Right ventricle myocardium superior (tissue), 1 donor: ENCODE data around the gene SLC9A8. TPM values are rescaled to one million over a fixed set of nuclear protein-coding genes. Genes with fewer than 3 reads are reported as not detected.
"Not testable (repeated sequence)": the region's sequence is repeated elsewhere in the genome, so short reads cannot be mapped to it uniquely, and the experiment has no call there.

Source experiments
- ATAC-seq: fragments of 200-7000 bp; cut with Tn5 transposase; one replicate; pipeline ENCODE4 v1.9.1; 2020; ENCODE audit warnings: mild to moderate bottlenecking; ENCODE audit not compliant: poor library complexity
- DNase-seq: peaks from one replicate; pipeline ENCODE4 v3.0.0-alpha.2; 2020
- intact Hi-C: fragments of 100-400 bp; cut with DNase I; formaldehyde crosslinking; loops from one replicate; pipeline ENCODE4 v1.11.2; 2022
- long read RNA-seq: library from polyadenylated mRNA; unstranded; transcript quantifications from one replicate; pipeline ENCODE4 v2.0.0, GENCODE V29; 2021
- total RNA-seq: library from RNA; stranded (reverse); fragmentation: NEBNext Ultra II Directional; extraction: Animal tissue kit (Norgen Biotek cat#: 25700); gene quantifications from one replicate; pipeline ENCODE4 v1.2.1, GENCODE V29; 2021
- donor health status: DM: no; HTN: yes; CAD: no; lungs with severe emphysema.

SLC9A8 gene, protein sequence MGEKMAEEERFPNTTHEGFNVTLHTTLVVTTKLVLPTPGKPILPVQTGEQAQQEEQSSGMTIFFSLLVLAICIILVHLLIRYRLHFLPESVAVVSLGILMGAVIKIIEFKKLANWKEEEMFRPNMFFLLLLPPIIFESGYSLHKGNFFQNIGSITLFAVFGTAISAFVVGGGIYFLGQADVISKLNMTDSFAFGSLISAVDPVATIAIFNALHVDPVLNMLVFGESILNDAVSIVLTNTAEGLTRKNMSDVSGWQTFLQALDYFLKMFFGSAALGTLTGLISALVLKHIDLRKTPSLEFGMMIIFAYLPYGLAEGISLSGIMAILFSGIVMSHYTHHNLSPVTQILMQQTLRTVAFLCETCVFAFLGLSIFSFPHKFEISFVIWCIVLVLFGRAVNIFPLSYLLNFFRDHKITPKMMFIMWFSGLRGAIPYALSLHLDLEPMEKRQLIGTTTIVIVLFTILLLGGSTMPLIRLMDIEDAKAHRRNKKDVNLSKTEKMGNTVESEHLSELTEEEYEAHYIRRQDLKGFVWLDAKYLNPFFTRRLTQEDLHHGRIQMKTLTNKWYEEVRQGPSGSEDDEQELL
- total RNA-seq: 5.1 TPM
- long read RNA-seq, full-length matches to known transcripts: 1 of 5 reads
- long read RNA-seq, partial matches to known transcripts: 0 of 5 reads
- long read RNA-seq, other reads (novel, unspliced or antisense): 4 of 5 reads

DNA sequence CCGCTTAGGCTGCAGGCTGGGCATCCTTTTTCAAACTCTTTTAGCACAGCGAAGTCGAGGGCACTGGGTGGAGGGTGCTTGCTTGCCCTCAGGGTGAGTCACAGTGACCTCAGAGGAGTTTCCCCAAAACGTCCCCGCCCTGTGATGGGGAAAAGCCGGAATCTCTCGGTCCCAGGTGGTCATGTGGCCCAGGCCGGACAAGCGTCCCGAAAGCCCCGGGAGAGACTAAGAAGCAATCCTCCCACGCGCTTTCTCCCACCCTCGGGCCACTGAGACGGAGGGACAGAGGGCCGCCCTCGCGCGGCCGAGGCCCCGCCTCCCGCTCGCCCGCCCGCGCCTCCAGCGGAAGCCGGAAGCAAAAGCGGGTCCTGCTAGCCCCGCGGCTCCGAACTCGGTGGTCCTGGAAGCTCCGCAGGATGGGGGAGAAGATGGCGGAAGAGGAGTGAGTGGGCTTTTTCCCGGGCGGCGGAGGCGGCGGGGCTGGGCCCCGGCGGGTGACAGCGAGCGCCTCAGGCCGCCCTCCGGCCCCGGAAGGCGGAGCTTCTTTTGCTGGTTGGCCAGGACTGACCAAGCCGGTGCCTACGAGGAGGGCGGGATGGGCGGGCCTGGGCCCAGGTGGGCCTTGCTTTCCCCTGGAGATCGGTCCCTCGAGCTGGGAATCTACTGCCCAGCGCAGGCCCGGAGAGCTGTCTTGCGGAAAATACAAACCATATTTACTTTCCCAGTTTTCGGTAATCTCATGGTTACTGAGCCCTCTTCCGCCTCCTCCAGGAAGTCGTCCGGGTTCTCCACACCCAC, at the start of gene SLC9A8:
Gene SLC9A8, plus strand, starts transcription at position 322 of the 798 bp plus-strand sequence. Its CDS starts 95 bp downstream, at position 417.
- intact Hi-C loops: no loop called here
- ATAC-seq: peak; percentile 98
- peak; percentile 91 for DNase-seq

DNA sequence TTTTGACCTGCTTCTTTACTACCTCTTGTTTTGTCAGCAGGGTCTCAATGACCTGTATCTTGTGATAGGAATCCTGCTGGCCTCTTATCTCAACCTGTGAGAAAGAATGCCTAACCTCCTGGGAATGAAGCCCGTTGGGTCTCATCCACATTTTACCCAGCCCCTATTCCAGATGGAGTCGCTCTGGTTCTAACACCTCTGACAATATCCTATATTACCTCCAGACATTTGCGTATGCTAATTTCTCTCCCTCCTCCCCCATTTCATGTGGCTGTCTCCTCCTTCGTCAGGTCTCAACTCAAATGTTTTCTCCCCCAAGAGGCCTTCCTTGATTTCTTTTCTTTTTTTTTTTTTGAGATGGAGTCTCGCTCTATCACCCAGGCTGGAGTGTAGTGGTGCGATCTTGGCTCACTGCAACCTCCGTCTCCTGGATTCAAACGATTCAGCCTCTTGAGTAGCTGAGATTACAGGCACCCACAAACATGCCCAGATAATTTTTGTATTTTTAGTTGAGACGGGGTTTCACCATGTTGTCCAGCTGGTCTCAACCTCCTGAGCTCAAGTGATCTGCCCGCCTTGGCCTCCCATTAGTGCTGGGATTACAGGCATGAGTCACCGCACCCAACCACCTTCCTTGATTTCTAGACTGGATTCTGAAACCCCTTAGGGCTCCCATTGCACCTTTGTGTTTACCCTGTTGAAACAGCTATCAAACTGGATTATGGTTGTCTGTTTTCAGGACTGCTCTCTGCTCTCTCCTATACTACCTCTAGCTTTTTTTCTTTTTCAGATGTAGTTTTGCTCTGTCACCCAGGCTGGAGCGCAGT, 49.5 kb upstream of the SLC9A8 start:
- ATAC-seq: peak; percentile 23
- intact Hi-C loops: no loop called here
- DNase-seq: no peak

DNA sequence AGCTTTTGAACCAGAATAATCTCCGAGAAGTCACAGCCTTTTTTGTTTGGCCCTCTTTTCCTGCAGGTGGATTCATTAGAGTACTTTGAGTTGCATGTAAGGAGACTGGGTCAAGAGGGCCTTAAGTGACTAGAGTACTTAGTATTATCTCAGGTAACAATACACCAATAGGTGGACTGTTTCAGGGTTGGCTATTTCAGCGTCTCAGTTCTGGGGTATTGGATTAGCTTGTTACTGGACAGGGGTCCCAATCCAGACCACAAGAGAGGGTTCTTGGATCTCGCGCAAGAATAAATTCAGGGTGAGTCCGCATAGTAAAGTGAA, 47.3 kb upstream of the SLC9A8 start:
- no peak for DNase-seq
- ATAC-seq: no peak
- intact Hi-C loops: no loop called here

DNA sequence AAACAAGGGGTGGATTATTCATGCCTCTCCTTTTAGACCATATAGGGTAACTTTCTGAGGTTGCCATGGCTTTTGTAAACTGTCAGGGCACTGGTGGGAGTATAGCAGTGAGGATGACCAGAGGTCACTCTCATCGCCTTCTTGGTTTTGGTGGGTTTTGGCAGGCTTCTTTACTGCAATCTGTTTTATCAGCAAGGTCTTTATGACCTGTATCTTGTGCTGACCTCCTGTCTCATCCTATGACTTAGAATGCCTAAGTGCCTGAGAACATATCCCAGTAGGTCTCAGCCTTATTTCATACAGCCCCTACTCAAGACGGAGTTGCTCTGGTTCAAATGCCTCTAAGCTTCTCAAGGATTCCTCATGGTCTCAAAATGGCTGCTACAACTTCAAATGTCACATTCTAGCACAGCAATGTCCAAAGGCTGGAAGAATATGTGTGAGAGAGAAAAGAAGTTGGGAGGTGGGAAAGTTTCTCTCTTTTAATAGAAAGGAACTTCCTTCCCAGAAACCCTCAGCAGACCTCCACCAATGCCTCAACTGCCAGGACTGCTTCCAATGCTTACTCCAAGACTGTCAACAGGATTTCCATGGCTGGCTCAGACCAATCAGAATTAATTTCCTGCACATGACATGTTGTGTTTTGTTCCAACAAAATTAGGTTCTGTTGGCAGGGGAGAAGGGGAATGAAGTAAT, 46.6 kb upstream of the SLC9A8 start:
- intact Hi-C loops: no loop called here
- DNase-seq (no peak), ATAC-seq (no peak)

DNA sequence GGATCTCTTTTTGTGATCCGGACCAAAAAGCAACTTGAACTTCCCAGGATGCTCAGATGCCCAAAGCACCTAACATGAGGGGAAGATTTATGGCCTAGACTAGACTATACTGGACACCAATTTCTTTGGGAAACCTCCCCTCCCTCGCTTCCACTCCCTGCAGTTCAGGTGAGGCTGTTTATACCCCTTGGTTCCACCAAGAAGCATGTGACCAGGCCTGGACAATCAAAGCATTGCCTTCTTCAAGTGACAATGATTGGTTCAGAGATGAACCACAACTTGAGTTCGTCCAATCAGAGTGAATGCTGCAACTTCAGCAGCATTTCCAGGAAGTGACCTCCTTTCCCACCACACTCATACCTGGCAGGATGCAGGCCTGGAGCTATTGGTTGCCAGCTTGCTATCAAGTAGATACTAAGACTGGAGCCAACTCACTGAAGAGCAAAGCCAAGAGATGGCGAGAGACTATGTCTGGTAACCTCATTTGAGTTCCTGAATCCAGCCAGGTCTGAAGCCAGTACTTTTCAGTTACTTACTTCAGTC, 45.6 kb upstream of the SLC9A8 start:
- intact Hi-C loops: no loop called here
- ATAC-seq (peak; percentile 36), DNase-seq (no peak)

DNA sequence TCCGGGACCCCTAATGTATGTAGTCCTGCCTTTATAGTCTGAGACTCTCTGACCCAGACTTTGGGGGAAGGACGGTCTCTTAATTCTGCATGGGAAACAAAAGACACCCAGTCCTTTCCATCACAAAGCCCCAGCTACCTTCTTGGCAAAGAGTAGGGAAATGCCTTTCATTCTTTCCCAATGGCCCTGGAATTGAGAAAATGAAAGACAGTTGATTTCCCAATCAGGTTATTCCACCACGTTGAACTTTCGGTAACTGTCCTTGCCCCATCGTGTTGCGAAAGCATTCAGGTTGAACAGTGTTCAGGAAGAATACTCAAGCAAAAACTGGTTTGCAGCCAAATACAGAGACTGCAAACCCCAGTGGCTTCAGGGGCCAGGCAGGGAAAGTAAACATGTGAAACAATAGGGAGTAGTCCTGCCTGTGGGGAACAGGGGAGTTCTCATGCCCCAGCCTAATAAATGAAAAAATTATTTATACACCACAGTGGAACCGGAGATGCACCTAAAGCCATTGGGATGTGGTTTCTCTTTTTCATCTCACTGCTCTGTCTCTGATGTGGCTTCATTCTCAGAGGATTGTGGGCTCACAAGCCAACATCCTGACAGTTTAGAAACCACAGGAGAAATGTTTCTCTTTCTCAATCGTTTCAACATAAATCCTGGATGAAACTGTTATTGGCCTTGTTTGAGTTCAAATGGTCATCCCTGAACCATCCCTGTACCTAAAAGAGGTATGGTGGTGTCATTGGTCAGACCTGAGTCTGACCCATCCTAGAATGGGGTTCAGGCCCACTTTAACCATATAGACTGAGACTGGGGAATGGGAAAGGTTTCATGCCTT, 44.2 kb upstream of the SLC9A8 start:
- intact Hi-C loops: no loop called here
- no peak for DNase-seq
- peak; percentile 65 for ATAC-seq

DNA sequence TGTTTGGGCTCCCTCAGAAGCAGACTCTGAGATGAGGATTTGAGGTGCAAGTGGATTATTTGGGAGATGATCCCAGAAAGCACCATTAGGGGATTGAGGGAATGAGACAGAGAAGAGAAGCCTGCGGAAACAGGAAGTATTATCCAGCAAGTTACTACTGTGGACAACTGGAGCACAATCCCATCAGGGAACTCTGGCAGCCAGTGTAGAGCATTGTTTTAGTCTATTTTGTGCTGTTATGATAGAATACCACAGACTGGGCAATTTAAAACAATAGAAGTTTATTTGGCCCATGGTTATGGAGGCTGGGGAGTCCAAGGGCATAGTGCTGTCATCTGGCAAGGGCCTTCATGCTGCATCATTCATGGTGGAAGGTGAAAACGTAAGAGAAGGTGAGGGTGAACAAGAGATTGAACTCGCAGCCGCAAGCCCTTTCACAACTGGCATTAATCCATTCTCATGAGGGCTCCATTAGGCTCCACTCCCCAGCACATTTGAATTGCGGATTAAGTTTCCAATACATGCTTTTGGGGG, 43.5 kb upstream of the SLC9A8 start:
- ATAC-seq: no peak

DNA sequence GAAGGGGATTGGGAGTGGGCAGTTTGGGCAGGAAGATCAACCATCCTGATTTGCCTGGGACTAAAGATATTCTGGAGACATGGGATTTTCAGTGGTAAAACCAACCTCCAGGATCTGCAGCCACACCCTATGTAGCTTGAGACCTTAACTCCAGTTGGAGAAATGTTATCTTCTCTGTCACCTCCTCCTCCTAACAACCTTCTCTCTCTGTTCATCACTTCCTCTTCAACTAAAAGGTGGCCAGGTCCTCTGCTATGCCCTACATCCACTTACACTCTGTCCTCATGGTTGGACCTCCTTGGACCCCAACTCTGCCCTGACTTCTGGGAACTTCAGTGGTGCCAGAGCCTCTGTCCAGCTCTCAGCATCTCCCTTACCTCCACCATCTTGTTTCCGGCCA, 42.0 kb upstream of the SLC9A8 start:
- intact Hi-C loops: no loop called here
- ATAC-seq (no peak), DNase-seq (no peak)

More for the DNA sequence above, 43.5 kb upstream of the SLC9A8 start:
- DNase-seq: no peak
- intact Hi-C loops: no loop called here

DNA sequence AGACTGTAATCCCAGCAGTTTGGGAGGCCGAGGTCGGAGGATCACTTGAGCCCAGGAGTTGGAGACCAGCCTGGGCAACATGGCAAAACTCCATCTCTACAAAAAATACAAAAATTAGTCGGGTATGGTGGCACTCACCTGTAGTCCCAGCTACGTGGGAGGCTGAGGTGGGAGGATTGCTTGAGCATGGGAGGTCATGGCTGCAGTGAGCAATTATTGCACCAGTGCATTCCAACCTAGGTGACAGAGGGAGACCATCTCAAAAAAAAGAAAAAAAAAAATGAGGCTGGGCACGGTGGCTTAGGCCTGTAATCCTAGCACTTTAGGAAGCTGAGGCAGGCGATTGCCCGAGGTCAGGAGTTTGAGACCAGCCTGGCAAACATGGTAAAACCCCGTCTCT, 38.4 kb upstream of the SLC9A8 start:
- DNase-seq, intact Hi-C loops, ATAC-seq: not testable (repeated sequence)

DNA sequence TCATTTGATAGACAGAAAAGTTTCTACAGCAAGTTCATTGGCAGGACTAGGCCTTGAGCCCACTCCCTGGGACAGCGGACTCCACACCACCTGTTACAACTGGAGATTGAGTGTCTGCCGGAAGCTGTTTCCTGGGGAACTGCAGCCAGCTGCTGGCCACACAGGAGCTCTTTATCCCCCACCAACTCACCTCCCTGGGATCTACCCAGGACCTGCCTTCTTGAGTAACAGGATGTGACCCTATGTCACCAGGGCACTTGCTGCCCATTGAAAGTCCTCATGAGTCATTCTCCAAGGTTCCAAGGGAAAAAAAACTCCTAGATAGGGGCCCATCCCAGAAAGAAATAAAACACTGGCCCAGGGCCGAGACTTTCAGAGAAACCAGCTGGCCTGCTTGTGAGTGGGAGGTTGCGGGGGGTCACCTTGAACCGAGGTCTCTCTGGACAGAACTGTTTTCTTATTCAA, 37.4 kb upstream of the SLC9A8 start:
- DNase-seq: peak; percentile 56
- intact Hi-C loops: no loop called here
- peak; percentile 41 for ATAC-seq

DNA sequence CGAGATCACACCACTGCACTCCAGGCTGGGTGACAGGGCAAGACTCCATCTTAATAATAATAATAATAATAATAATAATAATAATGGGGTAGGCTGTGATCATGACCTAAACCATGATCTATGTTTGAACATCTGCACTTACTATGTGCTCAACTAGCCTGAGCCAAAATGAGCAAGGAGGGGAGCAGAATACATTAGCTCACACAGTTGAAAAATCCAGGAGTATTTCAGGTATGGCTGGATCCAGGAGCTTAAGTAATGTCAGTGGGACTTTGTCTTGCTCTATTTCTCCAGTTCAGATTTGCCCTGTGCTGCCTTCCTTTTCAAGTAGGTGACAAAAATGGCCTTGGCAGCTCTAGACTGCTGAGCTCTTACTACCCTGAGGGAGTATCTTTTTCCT, 32.7 kb upstream of the SLC9A8 start:
- no peak for DNase-seq
- intact Hi-C loops: no loop called here
- ATAC-seq: no peak

DNA sequence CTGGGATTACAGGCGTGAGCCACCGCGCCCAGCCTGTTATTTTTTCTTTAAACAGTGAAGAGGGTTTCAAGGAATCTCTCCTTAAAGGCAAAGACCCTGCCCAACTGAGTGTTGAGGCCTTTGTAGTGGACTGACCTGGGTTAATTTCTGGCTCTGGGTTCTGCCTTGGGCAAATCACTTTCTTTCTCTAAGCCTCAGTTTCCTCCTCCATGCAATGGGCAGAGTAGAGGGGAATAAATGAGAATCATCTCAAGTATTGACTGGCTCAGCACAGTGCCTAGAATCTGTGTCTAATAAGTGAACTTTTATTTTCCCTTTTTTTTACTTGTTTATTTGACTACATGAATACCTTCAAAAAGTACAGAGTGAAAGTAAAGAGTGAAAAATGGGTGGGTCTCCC, 31.0 kb upstream of the SLC9A8 start:
- intact Hi-C loops: no loop called here
- DNase-seq (no peak), ATAC-seq (no peak)

DNA sequence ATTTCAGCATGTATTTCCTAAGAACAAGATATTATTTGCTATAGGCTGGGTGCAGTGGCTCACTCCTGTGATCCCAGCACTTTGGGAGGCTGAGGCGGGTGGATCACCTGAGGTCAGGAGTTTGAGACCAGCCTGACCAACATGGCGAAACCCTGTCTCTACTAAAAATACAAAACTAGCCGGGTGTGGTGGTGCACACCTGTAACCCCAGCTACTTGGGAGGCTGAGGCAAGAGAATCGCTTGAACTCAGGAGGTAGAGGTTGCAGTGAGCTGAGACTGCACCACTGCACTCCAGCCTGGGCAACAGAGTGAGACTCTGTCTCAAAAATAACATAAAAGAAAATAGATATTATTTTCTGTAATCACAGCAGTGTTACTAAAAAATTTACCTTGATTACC, 30.2 kb upstream of the SLC9A8 start:
- ATAC-seq, intact Hi-C loops, DNase-seq: not testable (repeated sequence)

DNA sequence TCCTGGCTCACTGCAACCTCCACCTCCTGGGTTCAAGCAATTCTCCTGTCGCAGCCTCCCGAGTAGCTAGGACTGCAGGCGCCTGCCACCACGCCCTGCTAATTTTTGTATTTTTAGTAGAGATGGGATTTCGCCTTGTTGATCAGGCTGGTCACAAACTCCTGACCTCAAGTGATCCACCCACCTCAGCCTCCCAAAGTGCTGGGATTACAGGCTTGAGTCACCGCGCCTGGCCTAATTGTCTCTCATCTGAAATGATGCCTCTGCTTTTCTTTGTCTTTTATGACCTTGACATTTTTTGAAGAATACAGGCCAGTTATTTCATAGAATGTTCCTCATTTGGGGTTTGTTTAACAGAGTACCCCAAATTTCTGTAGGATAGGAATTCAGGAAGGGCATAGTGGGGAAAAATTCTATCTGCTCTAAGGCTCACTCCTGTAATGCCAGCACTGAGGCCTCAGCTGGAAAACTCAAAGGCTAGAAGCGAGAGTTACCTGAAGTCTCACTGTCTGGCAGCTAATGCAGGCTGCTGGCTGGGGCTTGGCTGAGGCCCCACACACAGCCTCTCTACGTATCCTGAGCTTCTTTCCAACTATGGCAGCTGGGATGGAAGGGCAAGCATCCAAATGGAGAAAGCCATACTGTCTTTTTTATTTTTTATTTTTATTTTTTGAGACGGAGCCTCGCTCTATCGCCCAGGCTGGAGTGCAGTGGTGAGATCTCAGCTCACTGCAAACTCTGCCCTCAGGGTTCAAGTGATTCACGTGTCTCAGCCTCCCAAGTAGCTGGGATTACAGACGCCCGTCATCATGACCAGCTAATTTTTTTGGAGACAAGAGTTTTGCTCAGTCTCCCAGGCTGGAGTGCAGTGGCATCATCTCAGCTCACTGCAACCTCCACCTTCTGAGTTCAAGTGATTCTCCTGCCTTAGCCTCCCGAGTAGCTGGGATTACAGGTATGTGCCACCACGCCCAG, 29.3 kb upstream of the SLC9A8 start:
- intact Hi-C loops, ATAC-seq, DNase-seq: not testable (repeated sequence)

DNA sequence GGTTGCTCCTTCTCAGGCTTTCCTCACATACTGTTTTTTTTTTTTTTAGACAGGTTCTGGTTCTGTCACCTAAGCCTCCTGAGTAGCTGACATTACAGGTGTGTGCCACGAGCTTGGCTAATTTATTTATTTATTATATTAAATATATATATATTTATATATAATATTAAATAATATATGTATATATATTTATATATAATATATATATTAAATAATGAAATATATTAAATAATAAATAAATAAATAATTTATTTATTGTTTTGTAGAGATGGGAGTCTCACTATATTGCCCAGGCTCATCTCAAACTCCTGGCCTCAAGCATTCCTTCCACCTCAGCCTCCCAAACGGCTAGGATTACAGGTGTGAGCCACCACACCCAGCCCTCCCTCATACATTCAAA, 28.3 kb upstream of the SLC9A8 start:
- no peak for ATAC-seq
- intact Hi-C loops: no loop called here

More for the DNA sequence above, 28.3 kb upstream of the SLC9A8 start:
- no peak for DNase-seq
